CD4-positive, alpha-beta T cell treated with Interleukin-6 for 4 hours (primary cell): ENCODE results near the gene AFF3.
"Not testable (repeated sequence)": the region's sequence is repeated elsewhere in the genome, so short reads cannot be mapped to it uniquely, and the experiment has no call there.

ENCODE experiments used
- DNase-seq: peaks from one replicate; pipeline ENCODE4 v3.0.0-alpha.2; 2020; ENCODE audit warnings: mixed read lengths

Gene AFF3

GRCh38 chr2:99504844-99505584, 637.4 kb downstream of the AFF3 start:
- no peak for DNase-seq

GRCh38 chr2:99503662-99504416, 638.6 kb downstream of the AFF3 start:
- not testable (repeated sequence) for DNase-seq

- no peak for DNase-seq
Observed at GRCh38 chr2:99496021-99496420, 646.4 kb downstream of the AFF3 start.
